ENCODE results near the gene PEMT. TPM values are rescaled to one million over a fixed set of nuclear protein-coding genes. Genes with fewer than 3 reads are reported as not detected.

PEMT gene
- total and polyA plus RNA-seq, 9 of the 15 experiments (the other 6 are each of a cell fraction or from before 2014, with no cell fraction given) = 1.4 to 36.4 (median 13.6) TPM

DNA sequence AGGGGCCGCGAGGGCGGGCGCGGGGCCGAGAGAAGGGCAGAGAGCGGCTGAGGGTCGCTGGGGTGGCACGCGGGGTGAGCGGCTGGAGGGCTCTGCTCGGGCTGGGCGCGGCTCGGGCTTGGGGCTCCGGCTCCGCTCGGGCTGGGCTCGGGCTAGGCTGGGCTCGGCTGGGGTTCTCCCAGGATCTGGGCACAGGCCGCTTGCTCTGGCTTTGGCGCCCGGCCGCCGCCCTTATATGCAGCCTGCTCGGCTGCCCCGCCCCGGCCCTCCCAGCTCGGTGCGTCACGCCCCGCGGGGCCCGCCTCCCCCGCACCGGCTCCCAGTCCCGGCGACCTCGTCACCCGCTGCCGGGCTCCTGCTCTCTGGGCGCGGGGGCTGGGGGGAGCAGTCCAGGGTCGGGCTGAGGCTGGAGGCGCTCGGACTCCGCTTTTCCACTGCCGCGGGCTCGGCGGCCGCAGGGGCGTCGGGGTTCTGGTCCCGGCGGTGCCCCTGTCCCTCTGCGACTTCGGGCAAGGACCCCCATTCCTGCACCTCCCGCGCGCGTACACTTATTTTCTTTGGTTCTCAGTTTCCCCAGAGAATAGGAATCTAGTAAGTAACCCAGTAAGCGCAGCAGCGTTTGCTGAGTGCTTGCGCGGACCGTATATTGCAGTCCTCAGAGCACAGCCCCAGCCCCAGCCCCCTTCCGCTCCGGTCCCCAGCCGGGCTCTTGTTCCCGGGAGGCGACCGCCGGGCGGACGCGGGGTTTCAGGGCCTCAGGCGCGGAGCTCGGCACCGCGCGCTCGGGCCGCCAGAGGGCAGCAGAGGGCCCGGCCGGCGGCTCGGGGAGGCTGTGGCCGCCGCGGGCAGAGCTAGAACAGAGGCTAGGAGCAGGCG is 95.1 kb downstream of the PEMT start, which contains the start of gene RASD1 (continued):
- TF ChIP-seq RBM22 (IDR thresholded peaks at IDR 0.05; ENCODE audit: low read depth, low read length, poor library complexity, severe bottlenecking) (peak; percentile 31), FOS (IDR thresholded peaks at IDR 0.05; ENCODE audit: extremely low read depth, insufficient read length) (no peak), POLR2G (IDR thresholded peaks at IDR 0.05; ENCODE audit: low read depth, low read length) (peak; percentile 67), HINFP (tag; conservative IDR thresholded peaks at IDR 0.05; ENCODE audit: low read depth) (0 out of 2 replicates have a peak, but pooled peaks have one; percentile 25), HMG20B (CRISPR knock-in tag; IDR thresholded peaks at IDR 0.05) (no peak), TEAD4 (IDR thresholded peaks at IDR 0.05; ENCODE audit: low read length) (no peak), TEAD4 (CRISPR knock-in tag; IDR thresholded peaks at IDR 0.05; ENCODE audit: borderline replicate concordance) (peak; percentile 32; the same call in 1 of the 2 replicates), ATF1 (CRISPR knock-in tag; IDR thresholded peaks at IDR 0.05) (no peak), ATF1 (tag; IDR thresholded peaks at IDR 0.05) (peak; percentile 64), REST (IDR thresholded peaks at IDR 0.05; ENCODE audit: borderline replicate concordance) (peak; percentile 68; the same call in 1 of the 2 replicates), REST (CRISPR knock-in tag; IDR thresholded peaks at IDR 0.05; ENCODE audit: low read depth) (no peak)
- TF ChIP-seq, protein P1, sequence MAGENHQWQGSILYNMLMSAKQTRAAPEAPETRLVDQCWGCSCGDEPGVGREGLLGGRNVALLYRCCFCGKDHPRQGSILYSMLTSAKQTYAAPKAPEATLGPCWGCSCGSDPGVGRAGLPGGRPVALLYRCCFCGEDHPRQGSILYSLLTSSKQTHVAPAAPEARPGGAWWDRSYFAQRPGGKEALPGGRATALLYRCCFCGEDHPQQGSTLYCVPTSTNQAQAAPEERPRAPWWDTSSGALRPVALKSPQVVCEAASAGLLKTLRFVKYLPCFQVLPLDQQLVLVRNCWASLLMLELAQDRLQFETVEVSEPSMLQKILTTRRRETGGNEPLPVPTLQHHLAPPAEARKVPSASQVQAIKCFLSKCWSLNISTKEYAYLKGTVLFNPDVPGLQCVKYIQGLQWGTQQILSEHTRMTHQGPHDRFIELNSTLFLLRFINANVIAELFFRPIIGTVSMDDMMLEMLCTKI (IDR thresholded peaks at IDR 0.05; ENCODE audit: partially characterized antibody) = no peak
- TF ChIP-seq, protein P2, sequence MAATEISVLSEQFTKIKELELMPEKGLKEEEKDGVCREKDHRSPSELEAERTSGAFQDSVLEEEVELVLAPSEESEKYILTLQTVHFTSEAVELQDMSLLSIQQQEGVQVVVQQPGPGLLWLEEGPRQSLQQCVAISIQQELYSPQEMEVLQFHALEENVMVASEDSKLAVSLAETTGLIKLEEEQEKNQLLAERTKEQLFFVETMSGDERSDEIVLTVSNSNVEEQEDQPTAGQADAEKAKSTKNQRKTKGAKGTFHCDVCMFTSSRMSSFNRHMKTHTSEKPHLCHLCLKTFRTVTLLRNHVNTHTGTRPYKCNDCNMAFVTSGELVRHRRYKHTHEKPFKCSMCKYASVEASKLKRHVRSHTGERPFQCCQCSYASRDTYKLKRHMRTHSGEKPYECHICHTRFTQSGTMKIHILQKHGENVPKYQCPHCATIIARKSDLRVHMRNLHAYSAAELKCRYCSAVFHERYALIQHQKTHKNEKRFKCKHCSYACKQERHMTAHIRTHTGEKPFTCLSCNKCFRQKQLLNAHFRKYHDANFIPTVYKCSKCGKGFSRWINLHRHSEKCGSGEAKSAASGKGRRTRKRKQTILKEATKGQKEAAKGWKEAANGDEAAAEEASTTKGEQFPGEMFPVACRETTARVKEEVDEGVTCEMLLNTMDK (IDR thresholded peaks at IDR 0.05; ENCODE audit: borderline replicate concordance, insufficient read depth, low read depth, low read length, poor library complexity, severe bottlenecking) = peak; percentile 81

All from K562 (cell line).